Activated T-helper 9 cell treated with anti-CD3 and anti-CD28 coated beads, Interleukin-2, amount 50 U/mL, for 16 hours (primary cell): Measurements from ENCODE around the gene DENND2C.
A peak's percentile ranks its signal among the peaks of the same experiment; 100 is the strongest.

ENCODE experiments used
- DNase-seq: peaks from one replicate; pipeline ENCODE4 v3.0.0-alpha.2; 2020; ENCODE audit warnings: low read depth

DENND2C gene

GRCh38 chr1:114685851-114686250 is 16.0 kb upstream of the DENND2C start:
- no peak for DNase-seq

- no peak for DNase-seq
Observed at GRCh38 chr1:114677691-114678090, 7.8 kb upstream of the DENND2C start.

GRCh38 chr1:114676115-114676514 is 6.3 kb upstream of the DENND2C start:
- DNase-seq, result no peak

- no peak for DNase-seq
Observed at GRCh38 chr1:114671939-114672275, 2.1 kb upstream of the DENND2C start.

GRCh38 chr1:114671011-114671938 is 1.4 kb upstream of the DENND2C start:
- DNase-seq, result no peak

- DNase-seq, result peak; percentile 83
Observed at GRCh38 chr1:114670083-114671010, 498 bp upstream of the DENND2C start.

GRCh38 chr1:114668784-114669561 is 876 bp downstream of the DENND2C start:
- no peak for DNase-seq

GRCh38 chr1:114668373-114668772 is 1.5 kb downstream of the DENND2C start:
- no peak for DNase-seq

GRCh38 chr1:114666954-114667353 is 2.9 kb downstream of the DENND2C start:
- no peak for DNase-seq

- no peak for DNase-seq
Observed at GRCh38 chr1:114660238-114660637, 9.6 kb downstream of the DENND2C start.

GRCh38 chr1:114651893-114652292 is 18.0 kb downstream of the DENND2C start:
- DNase-seq, result no peak

- no peak for DNase-seq
Observed at GRCh38 chr1:114648503-114648902, 21.3 kb downstream of the DENND2C start.

GRCh38 chr1:114641377-114641776 is 28.5 kb downstream of the DENND2C start:
- DNase-seq, result no peak

- DNase-seq, result no peak
Observed at GRCh38 chr1:114638910-114639309, 30.9 kb downstream of the DENND2C start.

- no peak for DNase-seq
Observed at GRCh38 chr1:114632427-114632826, 37.4 kb downstream of the DENND2C start.

- no peak for DNase-seq
Observed at GRCh38 chr1:114627107-114627506, 42.7 kb downstream of the DENND2C start.

GRCh38 chr1:114623364-114623763 is 46.5 kb downstream of the DENND2C start:
- DNase-seq, result no peak

- DNase-seq, result no peak
Observed at GRCh38 chr1:114620419-114620818, 49.4 kb downstream of the DENND2C start.

GRCh38 chr1:114618606-114619005 is 51.2 kb downstream of the DENND2C start:
- DNase-seq, result no peak

- no peak for DNase-seq
Observed at GRCh38 chr1:114610546-114611245, 59.2 kb downstream of the DENND2C start.

GRCh38 chr1:114609826-114610225 is 60.0 kb downstream of the DENND2C start:
- no peak for DNase-seq
